ENCODE measurements around the gene PBX3. TPM values are rescaled to one million over a fixed set of nuclear protein-coding genes. Genes with fewer than 3 reads are reported as not detected.
"Not testable (repeated sequence)": the region's sequence is repeated elsewhere in the genome, so short reads cannot be mapped to it uniquely, and the experiment has no call there.

PBX3 gene
- total and polyA plus RNA-seq, 2 of the 13 experiments (the other 11 are each of a cell fraction or from before 2014, with no cell fraction given): 6.0 to 11.2 TPM

DNA sequence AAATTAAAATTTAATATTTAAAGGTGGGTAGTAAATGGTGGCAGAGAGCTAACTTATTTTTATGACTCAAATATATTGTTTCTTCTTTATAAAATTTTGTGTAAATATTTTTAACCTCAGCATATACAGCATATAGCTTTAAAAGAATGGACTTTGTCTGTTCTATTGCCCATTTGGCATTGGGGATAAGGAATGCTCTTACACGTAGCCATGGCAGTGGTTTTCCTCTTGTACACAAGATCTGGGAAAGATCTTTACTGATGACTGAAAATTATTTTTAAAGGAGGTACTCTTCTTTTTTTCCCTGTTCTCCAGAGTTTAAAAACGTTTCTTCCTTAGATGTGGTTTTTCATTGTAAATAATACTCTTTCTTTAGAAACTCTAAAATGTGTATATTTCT, 75.0 kb downstream of the PBX3 start:
- ChIA-PET CTCF (ENCODE audit: low intra/inter-chr PET ratio, low total read pairs) (no interaction called here), POLR2A (no interaction called here)
- H3K4me2 ChIP-seq (ENCODE audit: low read depth, low read length): no peak overlapping the region
- BruUV-seq (replicated peaks): no TSS peak
- in situ Hi-C loops (cut with HindIII; ENCODE audit: extremely low pct_ligation_motif_present, low pct_unique_long_range_greater_than_20kb) (no loop called here), intact Hi-C loops (cut with micrococcal nuclease; ENCODE audit: unreplicated experiment) (no loop called here)
- H3K27me3 ChIP-seq (ENCODE audit: control insufficient read depth in 1 of 2, insufficient read depth in 2 of 2, low read length in 2 of 2): no peaks in the 10 kb centered on the region
- DNase-seq (ENCODE audit: low spot score) (no peak), FAIRE-seq (no peak), ATAC-seq (no peak)
- TF ChIP-seq HOXD1 (CRISPR knock-in tag; IDR thresholded peaks at IDR 0.05): no peak
- no peak for TF ChIP-seq ZNF343 (CRISPR knock-in tag; IDR thresholded peaks at IDR 0.05)
- TF ChIP-seq, protein P1, sequence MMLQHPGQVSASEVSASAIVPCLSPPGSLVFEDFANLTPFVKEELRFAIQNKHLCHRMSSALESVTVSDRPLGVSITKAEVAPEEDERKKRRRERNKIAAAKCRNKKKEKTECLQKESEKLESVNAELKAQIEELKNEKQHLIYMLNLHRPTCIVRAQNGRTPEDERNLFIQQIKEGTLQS (CRISPR knock-in tag; IDR thresholded peaks at IDR 0.05): no peak
- TF ChIP-seq MIER3 (CRISPR knock-in tag; IDR thresholded peaks at IDR 0.05; ENCODE audit: borderline replicate concordance): no peak
- TF ChIP-seq, protein P2, sequence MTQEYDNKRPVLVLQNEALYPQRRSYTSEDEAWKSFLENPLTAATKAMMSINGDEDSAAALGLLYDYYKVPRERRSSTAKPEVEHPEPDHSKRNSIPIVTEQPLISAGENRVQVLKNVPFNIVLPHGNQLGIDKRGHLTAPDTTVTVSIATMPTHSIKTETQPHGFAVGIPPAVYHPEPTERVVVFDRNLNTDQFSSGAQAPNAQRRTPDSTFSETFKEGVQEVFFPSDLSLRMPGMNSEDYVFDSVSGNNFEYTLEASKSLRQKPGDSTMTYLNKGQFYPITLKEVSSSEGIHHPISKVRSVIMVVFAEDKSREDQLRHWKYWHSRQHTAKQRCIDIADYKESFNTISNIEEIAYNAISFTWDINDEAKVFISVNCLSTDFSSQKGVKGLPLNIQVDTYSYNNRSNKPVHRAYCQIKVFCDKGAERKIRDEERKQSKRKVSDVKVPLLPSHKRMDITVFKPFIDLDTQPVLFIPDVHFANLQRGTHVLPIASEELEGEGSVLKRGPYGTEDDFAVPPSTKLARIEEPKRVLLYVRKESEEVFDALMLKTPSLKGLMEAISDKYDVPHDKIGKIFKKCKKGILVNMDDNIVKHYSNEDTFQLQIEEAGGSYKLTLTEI (CRISPR knock-in tag; conservative IDR thresholded peaks at IDR 0.05): no peak
- no peak for TF ChIP-seq YY1 (IDR thresholded peaks at IDR 0.05; ENCODE audit: insufficient read depth, insufficient replicate concordance, low read depth, low read length)
- H3K27ac ChIP-seq (ENCODE audit: extremely low read length, insufficient read depth, low read length): no peak overlapping the region
- H3K79me2 ChIP-seq (ENCODE audit: insufficient read depth, low read length): no peaks in the 10 kb centered on the region
- 59% methylated on average over 2 of the region's 2 CpGs for WGBS (ENCODE audit: low lambda C conversion rate)
- no peaks in the 10 kb centered on the region for H4K20me1 ChIP-seq (ENCODE audit: insufficient read depth, low read length)
- H3K4me1 ChIP-seq (ENCODE audit: insufficient read depth, low read length): peaks cover 7% of the 10 kb centered on the region
- H2AFZ ChIP-seq (ENCODE audit: low read length): no peak overlapping the region
- no peaks in the 10 kb centered on the region for H3K36me3 ChIP-seq (replicated peaks in 1 of 2; ENCODE audit: control insufficient read depth in 1 of 2, insufficient read depth in 2 of 2, low read length in 2 of 2)
- no peak overlapping the region for H3K9ac ChIP-seq (ENCODE audit: insufficient read depth, low read depth, low read length)
- H3K9me3 ChIP-seq (ENCODE audit: low read length): no peaks in the 10 kb centered on the region
- H3K4me3 ChIP-seq (replicated peaks in 1 of 3; ENCODE audit: insufficient read depth in 1 of 3, low read depth in 2 of 3, low read length in 3 of 3): no peak overlapping the region

DNA sequence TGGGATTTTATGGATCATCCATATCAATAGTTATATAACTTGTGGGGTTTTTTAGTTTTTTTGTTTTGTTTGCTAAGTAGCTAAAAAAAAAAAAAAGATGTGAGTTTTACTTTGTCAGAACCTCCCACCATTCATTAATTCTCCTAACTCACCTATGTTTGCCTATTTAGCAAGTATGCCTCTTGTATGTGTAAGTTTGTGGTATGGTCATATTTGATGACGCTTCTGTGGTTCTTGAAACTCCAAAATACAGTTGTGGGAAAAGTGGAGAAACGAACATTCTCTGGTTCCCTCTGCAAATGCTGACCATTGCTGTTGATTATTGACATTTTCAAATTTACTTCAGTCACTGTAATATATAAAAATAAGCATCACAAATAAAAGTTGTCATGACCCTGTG, 75.7 kb downstream of the PBX3 start:
- peaks cover 7% of the 10 kb centered on the region for H3K4me1 ChIP-seq (ENCODE audit: insufficient read depth, low read length)
- H3K4me2 ChIP-seq (ENCODE audit: low read depth, low read length): no peak overlapping the region
- H3K9ac ChIP-seq (ENCODE audit: insufficient read depth, low read depth, low read length): no peak overlapping the region
- no peak for FAIRE-seq
- H3K4me3 ChIP-seq (replicated peaks in 1 of 3; ENCODE audit: insufficient read depth in 1 of 3, low read depth in 2 of 3, low read length in 3 of 3): no peak overlapping the region
- no peaks in the 10 kb centered on the region for H4K20me1 ChIP-seq (ENCODE audit: insufficient read depth, low read length)
- TF ChIP-seq DNMT1 (CRISPR knock-in tag; IDR thresholded peaks at IDR 0.05) (no peak), ZNF557 (CRISPR knock-in tag; IDR thresholded peaks at IDR 0.05) (no peak)
- no peaks in the 10 kb centered on the region for H3K27me3 ChIP-seq (ENCODE audit: control insufficient read depth in 1 of 2, insufficient read depth in 2 of 2, low read length in 2 of 2)
- no peak for ATAC-seq
- 94% methylated on average over 2 of the region's 2 CpGs for WGBS (ENCODE audit: low lambda C conversion rate)
- H3K36me3 ChIP-seq (replicated peaks in 1 of 2; ENCODE audit: control insufficient read depth in 1 of 2, insufficient read depth in 2 of 2, low read length in 2 of 2): no peaks in the 10 kb centered on the region
- no peak overlapping the region for H3K27ac ChIP-seq (ENCODE audit: extremely low read length, insufficient read depth, low read length)
- no TSS peak for BruUV-seq (replicated peaks)
- H3K9me3 ChIP-seq (ENCODE audit: low read length): no peaks in the 10 kb centered on the region
- H3K79me2 ChIP-seq (ENCODE audit: insufficient read depth, low read length): no peaks in the 10 kb centered on the region
- H2AFZ ChIP-seq (ENCODE audit: low read length): no peak overlapping the region
- CTCF ChIA-PET (ENCODE audit: low intra/inter-chr PET ratio, low total read pairs): no interaction called here
- intact Hi-C loops (cut with micrococcal nuclease; ENCODE audit: unreplicated experiment) (no loop called here), in situ Hi-C loops (cut with HindIII; ENCODE audit: extremely low pct_ligation_motif_present, low pct_unique_long_range_greater_than_20kb) (no loop called here)
- POLR2A ChIA-PET: no interaction called here
- no peak for DNase-seq (ENCODE audit: low spot score)

DNA sequence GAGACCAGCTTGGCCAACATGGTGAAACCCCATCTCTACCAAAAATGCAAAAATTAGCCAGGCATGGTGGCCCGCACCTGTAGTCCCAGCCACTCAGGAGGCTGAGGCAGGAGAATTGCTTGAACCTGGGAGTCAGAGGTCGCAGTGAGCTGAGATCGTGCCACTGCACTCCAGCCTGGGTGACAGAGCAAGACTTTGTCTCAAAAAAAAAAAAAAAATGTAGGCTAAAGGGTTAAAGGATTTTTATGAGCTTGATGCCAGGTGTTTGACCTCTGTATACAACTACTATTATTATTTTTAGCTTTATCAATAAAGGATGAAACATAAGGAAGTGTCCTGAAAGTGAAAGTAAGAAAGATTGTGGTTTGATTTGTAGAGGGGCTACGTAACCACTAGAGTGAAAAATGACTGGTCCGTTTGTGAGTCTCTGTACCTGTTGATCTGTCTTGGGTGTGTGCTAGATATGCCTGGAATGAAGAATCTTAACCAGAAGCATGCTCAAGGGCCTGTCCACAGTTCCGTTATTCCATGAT, 76.8 kb downstream of the PBX3 start:
- Histone ChIP-seq H3K4me2 (ENCODE audit: low read depth, low read length) (peak overlapping the region; percentile 57), H3K4me3 (replicated peaks in 1 of 3; ENCODE audit: insufficient read depth in 1 of 3, low read depth in 2 of 3, low read length in 3 of 3) (peak overlapping the region in 2 of 3 experiments; percentile 19 to 23; a peak in 2 of 6 replicates), H3K9ac (ENCODE audit: insufficient read depth, low read depth, low read length) (peak overlapping the region; percentile 34; the same call in 1 of the 2 replicates), H2AFZ (ENCODE audit: low read length) (peak overlapping the region; percentile 90)
- FAIRE-seq; H4K20me1 ChIP-seq (ENCODE audit: insufficient read depth, low read length); H3K27me3 ChIP-seq (ENCODE audit: control insufficient read depth in 1 of 2, insufficient read depth in 2 of 2, low read length in 2 of 2); H3K4me1 ChIP-seq (ENCODE audit: insufficient read depth, low read length); H3K36me3 ChIP-seq (replicated peaks in 1 of 2; ENCODE audit: control insufficient read depth in 1 of 2, insufficient read depth in 2 of 2, low read length in 2 of 2); in situ Hi-C loops (cut with HindIII; ENCODE audit: extremely low pct_ligation_motif_present, low pct_unique_long_range_greater_than_20kb); H3K79me2 ChIP-seq (ENCODE audit: insufficient read depth, low read length); ATAC-seq; H3K27ac ChIP-seq (ENCODE audit: extremely low read length, insufficient read depth, low read length); BruUV-seq (replicated peaks); DNase-seq (ENCODE audit: low spot score); CTCF ChIA-PET (ENCODE audit: low intra/inter-chr PET ratio, low total read pairs); POLR2A ChIA-PET; H3K9me3 ChIP-seq (ENCODE audit: low read length): not testable (repeated sequence)
- WGBS (ENCODE audit: low lambda C conversion rate): 78% methylated on average over 6 of the region's 6 CpGs
- intact Hi-C loops (cut with micrococcal nuclease; ENCODE audit: unreplicated experiment): loop anchor here (2.0 kb wide), 1 partner anchor 65 kb away; no protein-coding TSS in a partner anchor

Measured in HepG2 (cell line).